ENCODE results near the gene AP3B1. TPM values are rescaled to one million over a fixed set of nuclear protein-coding genes. Genes with fewer than 3 reads are reported as not detected.

The AP3B1 gene
- total and polyA plus RNA-seq, 2 donors (not counting 1 experiment from before 2014, with no cell fraction given) = 50.5 to 66.9 TPM

DNA sequence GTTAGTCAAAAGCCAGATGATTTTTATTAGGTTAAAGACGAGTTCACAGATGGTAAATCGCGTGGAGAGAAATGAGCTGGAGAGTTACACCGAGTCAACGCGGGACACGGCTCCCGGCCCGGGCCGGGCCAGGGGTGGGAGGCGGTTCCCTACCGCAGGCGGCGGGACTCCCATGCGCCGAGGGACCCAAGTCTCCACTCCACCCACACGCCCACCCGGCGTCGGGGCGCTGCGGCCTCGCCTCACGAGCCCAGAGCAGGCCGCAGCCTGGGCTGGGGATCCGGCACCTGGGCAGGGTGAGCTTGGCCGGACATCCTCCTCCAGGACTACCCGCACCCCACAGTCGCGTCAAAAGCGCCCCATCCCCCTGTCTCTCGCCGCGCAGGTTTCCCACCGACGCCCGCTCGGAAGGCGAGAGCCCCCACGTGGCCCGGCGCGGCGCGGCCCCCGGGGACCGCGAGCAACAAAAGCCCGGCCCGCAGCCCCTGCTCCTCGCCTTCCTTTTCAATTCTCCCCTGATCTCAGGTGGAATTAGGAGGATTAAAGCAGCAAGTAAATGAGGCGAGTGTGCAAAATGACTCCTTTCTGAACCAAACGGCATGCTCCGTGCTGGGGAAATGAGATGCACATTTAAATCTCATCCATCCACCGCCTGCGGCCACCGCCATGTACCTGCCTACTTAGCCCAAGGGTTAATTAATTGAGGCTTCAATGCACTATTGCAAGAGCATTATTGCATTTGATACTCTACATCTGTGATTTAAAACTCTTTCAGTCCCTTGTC is 321.8 kb downstream of the AP3B1 start:
- Histone ChIP-seq H3K36me3 (ENCODE audit: control insufficient read depth, insufficient read depth, low read length) (no peaks in the 10 kb centered on the region), H3K27ac (ENCODE audit: insufficient read depth, low read length) (no peak overlapping the region), H3K4me1 (ENCODE audit: control insufficient read depth, extremely low read depth, insufficient read depth, low read length) (no peaks in the 10 kb centered on the region), H3K79me2 (ENCODE audit: control insufficient read depth, insufficient read depth, low read length) (no peaks in the 10 kb centered on the region), H3K4me3 (replicated peaks in 1 of 4; ENCODE audit: control extremely low read depth in 1 of 4, insufficient read depth in 1 of 4, low read depth in 3 of 4, low read length in 4 of 4) (peak overlapping the region in 3 of 4 experiments; percentile 17 to 51 (median 50)), H4K20me1 (ENCODE audit: control insufficient read depth, extremely low read depth, insufficient read depth, low read length) (no peaks in the 10 kb centered on the region), H3K9ac (ENCODE audit: insufficient read depth, low read length) (no peak overlapping the region), H2AFZ (ENCODE audit: low read length) (peak overlapping the region; percentile 28), H3K27me3 (ENCODE audit: control insufficient read depth, insufficient read depth, low read length) (peaks cover 36% of the 10 kb centered on the region), H3K9me3 (ENCODE audit: control insufficient read depth, insufficient read depth, low read depth, low read length) (no peaks in the 10 kb centered on the region), H3K4me2 (ENCODE audit: extremely low read depth, insufficient read depth, low read length) (peak overlapping the region; percentile 72)
- TF ChIP-seq EZH2 (IDR thresholded peaks at IDR 0.05; ENCODE audit: low read length, missing control alignments) = peak; percentile 77
- TF ChIP-seq, protein P1, sequence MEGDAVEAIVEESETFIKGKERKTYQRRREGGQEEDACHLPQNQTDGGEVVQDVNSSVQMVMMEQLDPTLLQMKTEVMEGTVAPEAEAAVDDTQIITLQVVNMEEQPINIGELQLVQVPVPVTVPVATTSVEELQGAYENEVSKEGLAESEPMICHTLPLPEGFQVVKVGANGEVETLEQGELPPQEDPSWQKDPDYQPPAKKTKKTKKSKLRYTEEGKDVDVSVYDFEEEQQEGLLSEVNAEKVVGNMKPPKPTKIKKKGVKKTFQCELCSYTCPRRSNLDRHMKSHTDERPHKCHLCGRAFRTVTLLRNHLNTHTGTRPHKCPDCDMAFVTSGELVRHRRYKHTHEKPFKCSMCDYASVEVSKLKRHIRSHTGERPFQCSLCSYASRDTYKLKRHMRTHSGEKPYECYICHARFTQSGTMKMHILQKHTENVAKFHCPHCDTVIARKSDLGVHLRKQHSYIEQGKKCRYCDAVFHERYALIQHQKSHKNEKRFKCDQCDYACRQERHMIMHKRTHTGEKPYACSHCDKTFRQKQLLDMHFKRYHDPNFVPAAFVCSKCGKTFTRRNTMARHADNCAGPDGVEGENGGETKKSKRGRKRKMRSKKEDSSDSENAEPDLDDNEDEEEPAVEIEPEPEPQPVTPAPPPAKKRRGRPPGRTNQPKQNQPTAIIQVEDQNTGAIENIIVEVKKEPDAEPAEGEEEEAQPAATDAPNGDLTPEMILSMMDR (conservative IDR thresholded peaks at IDR 0.05 in 1 of 2, IDR thresholded peaks at IDR 0.05 in 1 of 2; ENCODE audit: low read depth in 1 of 2, low read length in 2 of 2) = peak in 1 of 2 donors; percentile 16
- peak in 1 of 2 donors; percentile 23 for DNase-seq (ENCODE audit: low read depth in 2 of 2)

DNA sequence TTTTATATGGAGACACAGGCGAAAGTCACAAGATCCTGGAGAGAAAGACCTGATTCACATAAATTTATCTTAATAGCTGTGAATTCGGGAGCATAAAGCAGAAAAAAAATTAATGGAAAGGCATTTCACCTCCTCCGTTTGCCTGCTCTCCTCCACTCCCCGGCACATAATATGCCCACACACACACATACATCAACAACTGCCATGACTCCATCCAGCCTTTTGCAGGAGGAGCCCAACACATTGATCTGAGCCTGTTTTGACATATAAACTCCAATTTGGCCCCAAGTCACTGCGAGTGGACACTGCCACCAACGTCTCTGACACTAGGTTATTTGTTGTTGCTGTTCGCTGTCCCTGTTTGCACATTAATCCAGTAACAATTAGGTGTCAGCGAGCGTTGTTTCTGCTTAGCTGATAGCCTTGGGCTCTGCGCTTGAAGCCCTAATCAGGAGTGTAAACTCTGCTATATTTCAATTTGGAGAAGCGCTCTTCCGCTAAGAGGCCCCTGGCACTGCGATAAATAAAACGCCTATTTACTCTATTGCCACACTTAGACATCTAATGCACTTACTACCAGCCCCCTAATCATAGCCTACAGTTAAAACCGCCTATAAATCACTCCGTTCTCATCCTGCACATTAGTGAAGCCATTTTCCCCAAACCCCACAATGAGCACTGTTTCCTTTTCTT is 322.6 kb downstream of the AP3B1 start:
- H3K4me2 ChIP-seq (ENCODE audit: extremely low read depth, insufficient read depth, low read length) = peak overlapping the region; percentile 72
- H3K4me1 ChIP-seq (ENCODE audit: control insufficient read depth, extremely low read depth, insufficient read depth, low read length) = no peaks in the 10 kb centered on the region
- no peaks in the 10 kb centered on the region for H3K9me3 ChIP-seq (ENCODE audit: control insufficient read depth, insufficient read depth, low read depth, low read length)
- no peak overlapping the region for H2AFZ ChIP-seq (ENCODE audit: low read length)
- no peaks in the 10 kb centered on the region for H3K79me2 ChIP-seq (ENCODE audit: control insufficient read depth, insufficient read depth, low read length)
- no peak for DNase-seq (ENCODE audit: low read depth in 2 of 2)
- H3K9ac ChIP-seq (ENCODE audit: insufficient read depth, low read length) = no peak overlapping the region
- H3K27me3 ChIP-seq (ENCODE audit: control insufficient read depth, insufficient read depth, low read length) = peaks cover 36% of the 10 kb centered on the region
- no peaks in the 10 kb centered on the region for H3K36me3 ChIP-seq (ENCODE audit: control insufficient read depth, insufficient read depth, low read length)
- no peaks in the 10 kb centered on the region for H4K20me1 ChIP-seq (ENCODE audit: control insufficient read depth, extremely low read depth, insufficient read depth, low read length)
- peak overlapping the region in 3 of 4 experiments; percentile 17 to 51 (median 50) for H3K4me3 ChIP-seq (replicated peaks in 1 of 4; ENCODE audit: control extremely low read depth in 1 of 4, insufficient read depth in 1 of 4, low read depth in 3 of 4, low read length in 4 of 4)
- peak; percentile 2 for TF ChIP-seq EZH2 (IDR thresholded peaks at IDR 0.05; ENCODE audit: low read length, missing control alignments)
- TF ChIP-seq, protein P1 (conservative IDR thresholded peaks at IDR 0.05 in 1 of 2, IDR thresholded peaks at IDR 0.05 in 1 of 2; ENCODE audit: low read depth in 1 of 2, low read length in 2 of 2) = no peak
- H3K27ac ChIP-seq (ENCODE audit: insufficient read depth, low read length) = no peak overlapping the region

DNA sequence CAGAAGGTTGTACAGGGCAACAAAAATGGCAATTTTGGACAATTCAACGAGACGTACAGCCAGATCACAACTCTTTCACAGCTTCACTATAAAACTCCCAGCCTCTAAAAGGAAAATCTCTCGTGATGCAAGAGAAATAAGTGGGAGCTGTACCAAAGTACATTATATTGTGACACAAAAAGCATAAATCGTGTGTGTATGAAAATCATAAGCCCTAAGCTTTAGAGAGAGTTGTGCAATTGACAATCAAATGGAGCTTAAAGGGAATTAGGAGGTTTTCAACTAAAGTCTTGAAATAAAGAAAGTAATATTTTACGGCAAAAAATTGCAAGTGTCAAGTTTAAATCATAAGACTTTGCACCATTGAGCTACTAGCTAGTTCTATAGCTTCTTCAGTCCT is 323.6 kb downstream of the AP3B1 start:
- TF ChIP-seq, protein P1 (conservative IDR thresholded peaks at IDR 0.05 in 1 of 2, IDR thresholded peaks at IDR 0.05 in 1 of 2; ENCODE audit: low read depth in 1 of 2, low read length in 2 of 2) = no peak
- no peak for TF ChIP-seq EZH2 (IDR thresholded peaks at IDR 0.05; ENCODE audit: low read length, missing control alignments)
- Histone ChIP-seq H3K36me3 (ENCODE audit: control insufficient read depth, insufficient read depth, low read length) (no peaks in the 10 kb centered on the region), H2AFZ (ENCODE audit: low read length) (no peak overlapping the region), H3K79me2 (ENCODE audit: control insufficient read depth, insufficient read depth, low read length) (no peaks in the 10 kb centered on the region), H4K20me1 (ENCODE audit: control insufficient read depth, extremely low read depth, insufficient read depth, low read length) (no peaks in the 10 kb centered on the region), H3K27ac (ENCODE audit: insufficient read depth, low read length) (no peak overlapping the region), H3K4me1 (ENCODE audit: control insufficient read depth, extremely low read depth, insufficient read depth, low read length) (no peaks in the 10 kb centered on the region), H3K9ac (ENCODE audit: insufficient read depth, low read length) (no peak overlapping the region), H3K4me2 (ENCODE audit: extremely low read depth, insufficient read depth, low read length) (no peak overlapping the region), H3K4me3 (replicated peaks in 1 of 4; ENCODE audit: control extremely low read depth in 1 of 4, insufficient read depth in 1 of 4, low read depth in 3 of 4, low read length in 4 of 4) (no peak overlapping the region), H3K9me3 (ENCODE audit: control insufficient read depth, insufficient read depth, low read depth, low read length) (no peaks in the 10 kb centered on the region), H3K27me3 (ENCODE audit: control insufficient read depth, insufficient read depth, low read length) (peaks cover 36% of the 10 kb centered on the region)
- no peak for DNase-seq (ENCODE audit: low read depth in 2 of 2)

Data from fibroblast of lung (primary cell).